GM19397 (cell line): ENCODE results near the gene EEF2.
"Not testable (repeated sequence)": the region's sequence is repeated elsewhere in the genome, so short reads cannot be mapped to it uniquely, and the experiment has no call there.

ENCODE experiments used
- ATAC-seq: cut with Tn5 transposase; IDR thresholded peaks from one replicate; pipeline ENCODE4 v1.9.1; 2021; ENCODE audit warnings: mild to moderate bottlenecking, moderate library complexity; ENCODE audit not compliant: unreplicated experiment

The EEF2 gene

GRCh38 chr19:4015705-4016402 lies 30.6 kb upstream of the EEF2 start:
- no peak for ATAC-seq

- no peak for ATAC-seq
These were observed 29.6 kb upstream of the EEF2 start for GRCh38 chr19:4014541-4015491.

GRCh38 chr19:4013886-4014540 lies 28.8 kb upstream of the EEF2 start:
- no peak for ATAC-seq

- ATAC-seq, result no peak
These were observed 27.8 kb upstream of the EEF2 start for GRCh38 chr19:4012975-4013634.

- ATAC-seq, result no peak
These were observed 27.1 kb upstream of the EEF2 start for GRCh38 chr19:4012092-4012974.

GRCh38 chr19:4011430-4011829 lies 26.2 kb upstream of the EEF2 start:
- ATAC-seq, result not testable (repeated sequence)

GRCh38 chr19:4010808-4011110 lies 25.5 kb upstream of the EEF2 start:
- ATAC-seq, result no peak

GRCh38 chr19:4009990-4010807 lies 24.9 kb upstream of the EEF2 start:
- no peak for ATAC-seq

GRCh38 chr19:4007836-4008539 lies 22.7 kb upstream of the EEF2 start:
- no peak for ATAC-seq

GRCh38 chr19:4007021-4007835 lies 22.0 kb upstream of the EEF2 start, which contains the start of gene PIAS4:
PIAS4 (plus strand) TSS chr19:4007736; CDS start chr19:4007761, 25 bp downstream.
- ATAC-seq, result peak; percentile 84

- ATAC-seq, result not testable (repeated sequence)
These were observed 20.2 kb upstream of the EEF2 start for GRCh38 chr19:4005436-4005835.

GRCh38 chr19:4000798-4001197 lies 15.5 kb upstream of the EEF2 start:
- not testable (repeated sequence) for ATAC-seq

GRCh38 chr19:3998667-3999412 lies 13.6 kb upstream of the EEF2 start:
- not testable (repeated sequence) for ATAC-seq

- ATAC-seq, result no peak
These were observed 10.3 kb upstream of the EEF2 start for GRCh38 chr19:3995607-3996006.

- no peak for ATAC-seq
These were observed 5.5 kb upstream of the EEF2 start for GRCh38 chr19:3990815-3991117.

GRCh38 chr19:3987619-3988371 lies 2.5 kb upstream of the EEF2 start:
- no peak for ATAC-seq
